Fibroblast of lung (primary cell): ENCODE results near the gene MICALL1. TPM values are rescaled to one million over a fixed set of nuclear protein-coding genes. Genes with fewer than 3 reads are reported as not detected.

Experiments used
- DNase-seq, 2 donors: peaks; one replicate each; pipeline versions ENCODE4 v3.0.0 to v3.0.0-alpha.2; 2010; ENCODE audit warnings: low read depth in 2 of 2
- H2AFZ ChIP-seq: 2 replicates; pipeline ENCODE4 v1.5.1; 2012; ENCODE audit warnings: low read length, control low read depth, inconsistent platforms
- H3K27ac ChIP-seq: 2 replicates; pipeline ENCODE4 v1.5.1; 2011; ENCODE audit warnings: low read length, control low read depth; ENCODE audit not compliant: insufficient read depth
- H3K27me3 ChIP-seq: 2 replicates; pipeline ENCODE4 v1.5.1; 2011; ENCODE audit warnings: mild to moderate bottlenecking, low read length; ENCODE audit not compliant: control insufficient read depth, insufficient read depth
- H3K36me3 ChIP-seq: 2 replicates; pipeline ENCODE4 v1.5.1; 2011; ENCODE audit warnings: low read length; ENCODE audit not compliant: control insufficient read depth, insufficient read depth
- H3K4me1 ChIP-seq: 2 replicates; pipeline ENCODE4 v1.5.1; 2011; ENCODE audit warnings: low read length; ENCODE audit not compliant: control insufficient read depth, insufficient read depth; ENCODE audit errors: extremely low read depth
- H3K4me2 ChIP-seq: 2 replicates; pipeline ENCODE4 v1.5.1; 2011; ENCODE audit warnings: low read length, control low read depth; ENCODE audit not compliant: insufficient read depth; ENCODE audit errors: extremely low read depth
- H3K4me3 ChIP-seq, 4 experiments: fragments of 200-600 bp in 1 of 4; sonication (generic) in 1 of 4; replicated peaks in 1 of 4; 2 replicates each; pipeline ENCODE4 v1.5.1; 2011 to 2016; ENCODE audit warnings: low read length in 4 of 4, low read depth in 3 of 4, mild to moderate bottlenecking in 3 of 4, control low read depth in 2 of 4, inconsistent platforms in 1 of 4, mixed read lengths in 1 of 4; ENCODE audit not compliant: insufficient read depth in 1 of 4; ENCODE audit errors: control extremely low read depth in 1 of 4
- H3K79me2 ChIP-seq: 2 replicates; pipeline ENCODE4 v1.5.1; 2012; ENCODE audit warnings: mild to moderate bottlenecking, low read length, inconsistent platforms; ENCODE audit not compliant: control insufficient read depth, insufficient read depth
- H3K9ac ChIP-seq: 2 replicates; pipeline ENCODE4 v1.5.1; 2011; ENCODE audit warnings: mild to moderate bottlenecking, low read length, control low read depth; ENCODE audit not compliant: insufficient read depth
- H3K9me3 ChIP-seq: 2 replicates; pipeline ENCODE4 v1.5.1; 2012; ENCODE audit warnings: low read depth, low read length; ENCODE audit not compliant: control insufficient read depth, insufficient read depth
- H4K20me1 ChIP-seq: 2 replicates; pipeline ENCODE4 v1.5.1; 2011; ENCODE audit warnings: low read length; ENCODE audit not compliant: control insufficient read depth, insufficient read depth; ENCODE audit errors: extremely low read depth
- CTCF ChIP-seq, 2 donors: IDR thresholded peaks in 1 of 2; conservative IDR thresholded peaks in 1 of 2; 1 replicate in 1 of 2; 2 replicates in 1 of 2; pipeline ENCODE4 v1.5.1; 2011 to 2012; ENCODE audit warnings: low read length in 2 of 2, control low read depth in 1 of 2, inconsistent platforms in 1 of 2, low read depth in 1 of 2, mild to moderate bottlenecking in 1 of 2
- EZH2 ChIP-seq: IDR thresholded peaks from 2 replicates; pipeline ENCODE4 v1.5.1; 2012; ENCODE audit warnings: low read length, control low read depth, mild to moderate bottlenecking; ENCODE audit errors: missing control alignments
- polyA plus RNA-seq, 2 donors: library from polyadenylated mRNA; depleted of rRNA in 1 of 2; stranded (reverse) in 1 of 2; unstranded in 1 of 2; fragments of >200 nt; gene quantifications; 2 replicates each; pipeline ENCODE4 v1.2.1, GENCODE V29; 2011 to 2012; ENCODE audit warnings: missing spikeins in 1 of 2
- total RNA-seq: library from RNA; depleted of rRNA; stranded (reverse); fragments of >200 nt; gene quantifications from 2 replicates; pipeline ENCODE4 v1.2.1, GENCODE V29; 2014

The MICALL1 gene
- total and polyA plus RNA-seq, 2 donors (not counting 1 experiment from before 2014, with no cell fraction given) = 17.2 to 19.5 TPM

- no peak for TF ChIP-seq EZH2
- TF ChIP-seq CTCF (conservative IDR thresholded peaks at IDR 0.05 in 1 of 2, IDR thresholded peaks at IDR 0.05 in 1 of 2; ENCODE audit: low read depth in 1 of 2, low read length in 2 of 2) = no peak
- Histone ChIP-seq H3K4me3 (no peak overlapping the region), H3K4me1 (peaks cover 24% of the 10 kb centered on the region), H4K20me1 (no peaks in the 10 kb centered on the region), H3K9ac (no peak overlapping the region), H3K4me2 (peak overlapping the region; percentile 32), H3K79me2 (no peaks in the 10 kb centered on the region), H3K36me3 (peaks cover 40% of the 10 kb centered on the region), H3K27ac (peak overlapping the region; percentile 71), H3K9me3 (no peaks in the 10 kb centered on the region), H2AFZ (no peak overlapping the region), H3K27me3 (no peaks in the 10 kb centered on the region)
- DNase-seq = no peak
Measured at GRCh38 chr22:37932821-37933578, 26.9 kb downstream of the MICALL1 start.

- H3K79me2 ChIP-seq = no peaks in the 10 kb centered on the region
- H3K27ac ChIP-seq = peak overlapping the region; percentile 71
- no peak overlapping the region for H3K4me3 ChIP-seq
- no peaks in the 10 kb centered on the region for H4K20me1 ChIP-seq
- peaks cover 24% of the 10 kb centered on the region for H3K4me1 ChIP-seq
- TF ChIP-seq CTCF (conservative IDR thresholded peaks at IDR 0.05 in 1 of 2, IDR thresholded peaks at IDR 0.05 in 1 of 2; ENCODE audit: low read depth in 1 of 2, low read length in 2 of 2) (peak; percentile 94 to 96), EZH2 (no peak)
- no peaks in the 10 kb centered on the region for H3K27me3 ChIP-seq
- no peak overlapping the region for H2AFZ ChIP-seq
- peaks cover 37% of the 10 kb centered on the region for H3K36me3 ChIP-seq
- no peaks in the 10 kb centered on the region for H3K9me3 ChIP-seq
- DNase-seq = peak; percentile 87 to 89
- H3K9ac ChIP-seq = peak overlapping the region; percentile 20
- H3K4me2 ChIP-seq = peak overlapping the region; percentile 59
Measured at GRCh38 chr22:37933711-37934376, 27.7 kb downstream of the MICALL1 start.

- no peak overlapping the region for H3K4me2 ChIP-seq
Measured at GRCh38 chr22:37940698-37941376, 34.7 kb downstream of the MICALL1 start.

More at GRCh38 chr22:37940698-37941376, 34.7 kb downstream of the MICALL1 start:
- Histone ChIP-seq H4K20me1 (no peaks in the 10 kb centered on the region), H3K9ac (no peak overlapping the region), H3K79me2 (no peaks in the 10 kb centered on the region), H3K27ac (no peak overlapping the region), H3K9me3 (no peaks in the 10 kb centered on the region), H2AFZ (no peak overlapping the region), H3K4me1 (no peaks in the 10 kb centered on the region), H3K4me3 (no peak overlapping the region), H3K36me3 (peaks cover 23% of the 10 kb centered on the region), H3K27me3 (no peaks in the 10 kb centered on the region)
- DNase-seq = no peak
- TF ChIP-seq EZH2 = no peak
- no peak for TF ChIP-seq CTCF (conservative IDR thresholded peaks at IDR 0.05 in 1 of 2, IDR thresholded peaks at IDR 0.05 in 1 of 2; ENCODE audit: low read depth in 1 of 2, low read length in 2 of 2)
